ENCODE measurements around the gene WHRN.

- TF ChIP-seq RAD21 (IDR thresholded peaks at IDR 0.05 in 1 of 2, conservative IDR thresholded peaks at IDR 0.05 in 1 of 2; ENCODE audit: low read depth in 2 of 2, low read length in 2 of 2) (no peak), CBX8 (IDR thresholded peaks at IDR 0.05; ENCODE audit: borderline replicate concordance, low read depth, low read length) (no peak), EP300 (IDR thresholded peaks at IDR 0.05; ENCODE audit: borderline replicate concordance in 1 of 2, low read depth in 2 of 2, low read length in 2 of 2) (no peak), POLR2A (IDR thresholded peaks at IDR 0.05; ENCODE audit: control extremely low read depth in 1 of 2, low read depth in 2 of 2, low read length in 2 of 2) (no peak), CTCF (IDR thresholded peaks at IDR 0.05; ENCODE audit: control extremely low read depth in 1 of 3, insufficient read depth in 1 of 3, low read depth in 1 of 3, low read length in 3 of 3) (no peak)
Measured at GRCh38 chr9:114412048-114412683, 93.1 kb downstream of the WHRN start.

All from H1 (cell line).